ENCODE data around the gene UNC13A.

DNA sequence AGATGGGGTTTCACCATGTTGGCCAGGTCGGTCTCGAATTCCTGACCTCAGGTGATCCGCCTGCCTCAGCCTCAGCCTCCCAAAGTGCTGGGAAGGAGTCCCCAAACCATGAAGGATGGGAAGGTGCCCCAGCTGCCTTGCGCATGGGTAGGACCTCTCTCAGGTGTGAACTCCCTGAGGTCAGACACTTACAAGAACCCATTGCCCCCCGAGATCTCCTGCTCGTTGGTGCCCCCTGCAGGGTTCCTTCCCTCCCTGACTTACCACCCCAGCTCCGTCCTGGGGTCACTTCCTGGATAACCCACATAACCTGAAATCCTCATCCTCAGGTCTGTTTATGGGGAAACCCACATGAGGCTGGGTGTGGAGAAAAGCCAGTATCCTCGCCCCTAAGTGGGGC, 41.7 kb downstream of the UNC13A start:
- TF ChIP-seq, protein P1, sequence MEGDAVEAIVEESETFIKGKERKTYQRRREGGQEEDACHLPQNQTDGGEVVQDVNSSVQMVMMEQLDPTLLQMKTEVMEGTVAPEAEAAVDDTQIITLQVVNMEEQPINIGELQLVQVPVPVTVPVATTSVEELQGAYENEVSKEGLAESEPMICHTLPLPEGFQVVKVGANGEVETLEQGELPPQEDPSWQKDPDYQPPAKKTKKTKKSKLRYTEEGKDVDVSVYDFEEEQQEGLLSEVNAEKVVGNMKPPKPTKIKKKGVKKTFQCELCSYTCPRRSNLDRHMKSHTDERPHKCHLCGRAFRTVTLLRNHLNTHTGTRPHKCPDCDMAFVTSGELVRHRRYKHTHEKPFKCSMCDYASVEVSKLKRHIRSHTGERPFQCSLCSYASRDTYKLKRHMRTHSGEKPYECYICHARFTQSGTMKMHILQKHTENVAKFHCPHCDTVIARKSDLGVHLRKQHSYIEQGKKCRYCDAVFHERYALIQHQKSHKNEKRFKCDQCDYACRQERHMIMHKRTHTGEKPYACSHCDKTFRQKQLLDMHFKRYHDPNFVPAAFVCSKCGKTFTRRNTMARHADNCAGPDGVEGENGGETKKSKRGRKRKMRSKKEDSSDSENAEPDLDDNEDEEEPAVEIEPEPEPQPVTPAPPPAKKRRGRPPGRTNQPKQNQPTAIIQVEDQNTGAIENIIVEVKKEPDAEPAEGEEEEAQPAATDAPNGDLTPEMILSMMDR (IDR thresholded peaks at IDR 0.05) = no peak
- TF ChIP-seq POLR2A (IDR thresholded peaks at IDR 0.05) (no peak), POLR2AphosphoS5 (IDR thresholded peaks at IDR 0.05) (no peak)

Measured in prostate gland (tissue), 2 donors.